Neural cell (in vitro differentiated cells): Measurements from ENCODE around the gene CGB8. TPM values are rescaled to one million over a fixed set of nuclear protein-coding genes. Genes with fewer than 3 reads are reported as not detected.
"Not testable (repeated sequence)": the region's sequence is repeated elsewhere in the genome, so short reads cannot be mapped to it uniquely, and the experiment has no call there.

Experiments
- H2AFZ ChIP-seq: fragments of 200-600, 300-800 bp; sonication (generic), shearing (Covaris generic); 2 replicates; pipeline ENCODE4 v1.6.0; 2014; ENCODE audit warnings: low read depth, mild to moderate bottlenecking, antibody characterized with exemption, low read length, moderate library complexity
- H3F3A ChIP-seq: fragments of 200-600 bp; shearing (Covaris generic); 2 replicates; pipeline ENCODE4 v1.6.1; 2016; ENCODE audit warnings: mild to moderate bottlenecking, moderate library complexity, mixed read lengths, antibody characterized with exemption, low read length; ENCODE audit not compliant: insufficient read depth, poor library complexity, severe bottlenecking
- H3K27ac ChIP-seq: fragments of 200-600, 300-800 bp; sonication (generic), shearing (Covaris generic); 2 replicates; pipeline ENCODE4 v1.5.1; 2014; ENCODE audit warnings: mild to moderate bottlenecking, low read length, moderate library complexity
- H3K27me3 ChIP-seq: fragments of 300-800, 200-600 bp; sonication (generic), shearing (Covaris generic); 2 replicates; pipeline ENCODE4 v1.6.0; 2014; ENCODE audit warnings: mild to moderate bottlenecking, low read depth, low read length, moderate library complexity; ENCODE audit not compliant: insufficient read depth
- H3K36me3 ChIP-seq: fragments of 300-800, 200-600 bp; sonication (generic), shearing (Covaris generic); 2 replicates; pipeline ENCODE4 v1.5.1; 2014; ENCODE audit warnings: mild to moderate bottlenecking, antibody characterized with exemption, low read length, moderate library complexity; ENCODE audit not compliant: insufficient read depth
- H3K4me2 ChIP-seq: fragments of 300-800, 200-600 bp; sonication (generic), shearing (Covaris generic); 2 replicates; pipeline ENCODE4 v1.6.0; 2014; ENCODE audit warnings: mild to moderate bottlenecking, low read length
- H3K4me3 ChIP-seq: fragments of 300-800, 200-600 bp; sonication (generic), shearing (Covaris generic); 2 replicates; pipeline ENCODE4 v1.5.1; 2014; ENCODE audit warnings: mild to moderate bottlenecking, low read length, moderate library complexity
- H3K79me2 ChIP-seq: fragments of 200-600 bp; shearing (Covaris generic); replicated peaks from 2 replicates; pipeline ENCODE4 v1.6.0; 2014; ENCODE audit warnings: mild to moderate bottlenecking, low read length, moderate library complexity; ENCODE audit not compliant: insufficient read depth
- H3K9ac ChIP-seq: fragments of 300-800, 200-600 bp; sonication (generic), shearing (Covaris generic); 2 replicates; pipeline ENCODE4 v1.6.1; 2016; ENCODE audit warnings: mild to moderate bottlenecking, low read length, mixed read lengths
- H3K9me2 ChIP-seq: fragments of 200-600 bp; shearing (Covaris generic); 2 replicates; pipeline ENCODE4 v1.6.1; 2016; ENCODE audit warnings: mild to moderate bottlenecking, low read length, mixed read lengths; ENCODE audit not compliant: insufficient read depth
- H3K9me3 ChIP-seq: fragments of 200-600, 300-800 bp; sonication (generic), shearing (Covaris generic); 2 replicates; pipeline ENCODE4 v1.6.1; 2016; ENCODE audit warnings: mild to moderate bottlenecking, mixed run types, low read length, moderate library complexity, mixed read lengths
- H4K20me1 ChIP-seq: fragments of 200-600 bp; shearing (Covaris generic); 2 replicates; pipeline ENCODE4 v1.6.1; 2016; ENCODE audit warnings: mild to moderate bottlenecking, mixed run types; ENCODE audit not compliant: insufficient read depth
- CTCF ChIP-seq: fragments of 450-650 bp; IDR thresholded peaks from 2 replicates; pipeline ENCODE4 v1.5.1; 2014; ENCODE audit warnings: antibody characterized with exemption, mild to moderate bottlenecking, moderate library complexity; ENCODE audit not compliant: poor library complexity, severe bottlenecking
- EP300 ChIP-seq: fragments of 450-650 bp; conservative IDR thresholded peaks from 2 replicates; pipeline ENCODE4 v1.6.1; 2014; ENCODE audit warnings: antibody characterized with exemption, mild to moderate bottlenecking, moderate library complexity; ENCODE audit not compliant: poor library complexity, severe bottlenecking
- EZH2 ChIP-seq: fragments of 200-600, 300-800 bp; shearing (Covaris generic), sonication (generic); IDR thresholded peaks from 2 replicates; pipeline ENCODE4 v1.6.1; 2014; ENCODE audit warnings: antibody characterized with exemption, low read length, borderline replicate concordance, mild to moderate bottlenecking; ENCODE audit not compliant: insufficient read depth, poor library complexity, severe bottlenecking
- MXI1 ChIP-seq: fragments of 450-650 bp; conservative IDR thresholded peaks from 2 replicates; pipeline ENCODE4 v1.6.1; 2014; ENCODE audit warnings: antibody characterized with exemption, mild to moderate bottlenecking; ENCODE audit not compliant: poor library complexity, severe bottlenecking
- POLR2AphosphoS5 ChIP-seq: IDR thresholded peaks from 2 replicates; pipeline ENCODE4 v1.6.1; 2012
- RAD21 ChIP-seq: fragments of 450-650 bp; conservative IDR thresholded peaks from 2 replicates; pipeline ENCODE4 v1.6.1; 2014; ENCODE audit warnings: antibody characterized with exemption, mild to moderate bottlenecking, moderate library complexity
- REST ChIP-seq: IDR thresholded peaks from 2 replicates; pipeline ENCODE4 v1.6.1; 2012; ENCODE audit warnings: borderline replicate concordance
- SMC3 ChIP-seq: fragments of 450-650 bp; conservative IDR thresholded peaks from 2 replicates; pipeline ENCODE4 v1.6.1; 2014; ENCODE audit warnings: antibody characterized with exemption, mild to moderate bottlenecking, moderate library complexity; ENCODE audit not compliant: poor library complexity
- TAF1 ChIP-seq: IDR thresholded peaks from 2 replicates; pipeline ENCODE4 v1.6.1; 2012; ENCODE audit warnings: low read depth
- polyA plus RNA-seq: library from polyadenylated mRNA; depleted of rRNA; stranded (reverse); fragments of >200 nt; gene quantifications from 2 replicates; pipeline ENCODE4 v1.2.3, GENCODE V29; 2014

CGB8 gene
- polyA plus RNA-seq, 1 donor from 2014 or later, result not detected

DNA sequence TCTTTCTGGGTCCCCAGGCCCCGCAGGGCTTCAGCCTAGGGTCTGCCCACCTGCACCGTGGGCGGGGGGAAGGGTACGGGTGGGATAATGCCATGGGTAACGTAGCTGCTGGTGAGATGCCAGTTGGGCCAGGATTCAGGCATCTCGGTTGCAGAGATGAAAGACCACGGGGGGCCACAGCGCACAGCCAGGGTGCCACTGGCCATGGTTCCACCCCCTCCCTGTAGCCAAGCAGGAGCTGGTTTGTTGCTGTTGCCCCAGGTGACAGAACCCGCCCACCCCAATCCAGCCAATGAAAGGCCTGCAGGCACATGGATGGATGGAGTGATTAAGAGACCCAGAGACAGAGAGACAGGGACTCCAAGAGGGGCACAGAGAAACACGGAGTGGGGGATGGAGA lies 9.7 kb upstream of the CGB8 start:
- Histone ChIP-seq H2AFZ (no peak overlapping the region), H3K4me3 (no peak overlapping the region), H3F3A (no peaks in the 10 kb centered on the region), H3K36me3 (no peaks in the 10 kb centered on the region), H3K9ac (no peak overlapping the region), H4K20me1 (no peaks in the 10 kb centered on the region), H3K27ac (no peak overlapping the region), H3K79me2 (no peaks in the 10 kb centered on the region), H3K9me3 (no peaks in the 10 kb centered on the region), H3K9me2 (no peaks in the 10 kb centered on the region), H3K4me2 (no peak overlapping the region), H3K27me3 (peaks cover 32% of the 10 kb centered on the region)
- no peak for TF ChIP-seq EP300
- no peak for TF ChIP-seq CTCF
- TF ChIP-seq MXI1, result no peak
- TF ChIP-seq SMC3, result no peak
- TF ChIP-seq POLR2AphosphoS5, result no peak

DNA sequence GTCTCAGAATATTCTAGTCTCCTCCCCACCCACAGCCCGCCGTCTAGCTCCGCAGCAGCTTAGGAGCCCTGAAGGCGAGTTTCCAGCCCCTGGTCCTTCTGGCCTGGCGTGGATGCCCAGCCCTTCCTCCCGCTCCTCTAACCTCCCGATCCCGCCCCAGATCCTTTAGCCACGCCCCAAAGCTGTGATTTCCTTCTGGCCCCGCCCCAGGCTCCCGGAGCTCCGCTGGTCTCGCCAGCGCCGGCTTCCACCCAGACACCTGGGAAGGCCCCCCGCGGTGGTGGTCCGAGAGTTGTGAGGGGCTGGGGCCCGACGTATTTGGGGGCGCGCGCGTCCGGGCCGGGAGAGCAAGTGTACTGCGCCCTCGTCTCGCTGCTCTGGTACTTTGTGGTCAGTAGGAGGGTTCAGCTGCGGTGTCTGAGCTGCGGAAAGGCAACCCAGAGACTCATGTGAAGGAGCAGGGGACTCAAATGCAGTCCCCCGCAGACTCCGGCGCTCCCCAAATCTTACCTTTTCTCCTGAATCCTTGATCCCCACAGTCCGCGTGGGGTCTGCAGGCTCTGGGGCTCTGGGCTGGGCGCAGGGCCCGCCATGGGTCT lies 8.8 kb upstream of the CGB8 start, which contains the start of gene CGB7:
Gene CGB7 (minus strand): TSS at position 114 of the 599 bp plus-strand sequence. CDS start 2,374 bp downstream, outside the sequence.
- no peak within 1 kb of the TSS for H3K27ac ChIP-seq
- no peak within 1 kb of the TSS for H2AFZ ChIP-seq
- no peak within 1 kb of the TSS for H3K9ac ChIP-seq
- H3K36me3 ChIP-seq, result no peaks in the 10 kb centered on the region
- H3K4me3 ChIP-seq, result peak within 1 kb of the TSS; percentile 58
- H3K27me3 ChIP-seq, result peaks cover 32% of the 10 kb centered on the region
- H3K4me2 ChIP-seq, result no peak within 1 kb of the TSS
- H3K9me3 ChIP-seq, result no peaks in the 10 kb centered on the region
- H3F3A ChIP-seq, result no peaks in the 10 kb centered on the region
- no peak for TF ChIP-seq EZH2
- TF ChIP-seq MXI1, result no peak
- no peak for TF ChIP-seq RAD21
- TF ChIP-seq POLR2AphosphoS5, result no peak
- no peak for TF ChIP-seq CTCF
- no peak for TF ChIP-seq TAF1
- no peak for TF ChIP-seq REST
- no peak for TF ChIP-seq SMC3
- TF ChIP-seq EP300, result no peak
- H3K9me2 ChIP-seq, result no peaks in the 10 kb centered on the region
- H4K20me1 ChIP-seq, result no peaks in the 10 kb centered on the region
- H3K79me2 ChIP-seq, result no peaks in the 10 kb centered on the region

DNA sequence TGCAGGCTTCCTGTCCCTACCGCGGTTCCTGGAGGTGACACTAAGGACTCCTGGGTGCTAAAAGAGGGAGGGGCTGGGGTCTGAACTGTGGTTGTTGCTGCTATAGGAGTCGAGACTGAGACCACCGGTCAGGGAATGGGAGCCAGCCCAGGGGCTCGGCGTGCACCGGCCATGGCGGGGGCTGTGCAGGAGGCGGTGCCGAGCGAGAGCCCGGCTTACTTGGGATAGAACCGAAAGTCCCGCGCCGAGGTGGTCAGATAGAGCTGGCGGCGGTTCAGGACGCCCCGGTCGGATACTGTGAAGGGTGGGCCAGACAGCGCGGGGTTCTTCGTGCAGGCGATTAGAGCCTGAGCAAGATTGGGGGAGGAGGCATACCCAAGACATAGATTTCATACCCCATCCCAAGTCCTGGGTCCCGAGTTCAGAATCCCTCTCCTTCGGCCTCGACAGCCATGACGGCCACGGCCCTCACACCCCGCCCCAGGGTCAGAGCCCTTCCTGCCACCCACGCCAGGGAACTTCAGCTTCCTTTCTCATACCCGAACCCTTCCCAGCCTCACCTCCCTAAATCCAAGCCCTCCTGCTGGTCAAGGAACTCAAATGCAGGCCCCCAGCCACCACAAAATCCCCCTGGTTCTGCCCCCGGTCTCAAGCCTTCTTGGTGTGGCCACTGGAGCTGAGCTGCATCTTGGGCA lies 8.1 kb upstream of the CGB8 start:
- not testable (repeated sequence) for H3K27ac ChIP-seq, H3K36me3 ChIP-seq, H3K9me2 ChIP-seq, H3F3A ChIP-seq, H2AFZ ChIP-seq, H3K9me3 ChIP-seq, H3K9ac ChIP-seq, H4K20me1 ChIP-seq, H3K4me2 ChIP-seq, H3K79me2 ChIP-seq
- Histone ChIP-seq H3K27me3 (peaks cover 32% of the 10 kb centered on the region), H3K4me3 (peak overlapping the region; percentile 58)
